ENCODE results near the gene MRPL55. TPM values are rescaled to one million over a fixed set of nuclear protein-coding genes. Genes with fewer than 3 reads are reported as not detected.

The MRPL55 gene
- total RNA-seq, 5 donors from 2014 or later (not counting 1 experiment from before 2014, with no cell fraction given) = 49.7 to 63.5 (median 55.9) TPM

- no peaks in the 10 kb centered on the region for H3K27me3 Mint-ChIP-seq
- no peaks in the 10 kb centered on the region for H3K36me3 Mint-ChIP-seq
- peaks cover 2 to 7% of the 10 kb centered on the region in 2 experiments for H3K27me3 ChIP-seq (replicated peaks in 1 of 2; ENCODE audit: control insufficient read depth in 2 of 2, extremely low read depth in 1 of 2, insufficient read depth in 2 of 2, low read length in 1 of 2)
- H3K9me3 Mint-ChIP-seq = no peaks in the 10 kb centered on the region
- no peak overlapping the region for H3K4me3 ChIP-seq (ENCODE audit: control insufficient read depth in 1 of 2, extremely low read depth in 1 of 2, low read length in 1 of 2)
- CTCF ChIA-PET = no interaction called here
- WGBS (ENCODE audit: insufficient coverage) = 76% methylated on average over 20 of the region's 23 CpGs
- H3K36me3 ChIP-seq (ENCODE audit: control insufficient read depth in 2 of 2, extremely low read depth in 1 of 2, insufficient read depth in 1 of 2, low read length in 1 of 2) = no peaks in the 10 kb centered on the region
- no peak overlapping the region for H3K27ac Mint-ChIP-seq
- no peak for DNase-seq
- no peak for ATAC-seq (replicated peaks in 1 of 4)
- POLR2A ChIA-PET = interaction anchor here (0.5 to 0.6 kb wide), 2 partner anchors 13 to 32 kb away, joined by 3 read pairs; no protein-coding TSS in a partner anchor
- H3K4me1 ChIP-seq (ENCODE audit: control insufficient read depth in 1 of 2, extremely low read depth in 1 of 2, insufficient read depth in 2 of 2, low read length in 2 of 2) = peaks cover 0 to 2% of the 10 kb centered on the region in 2 experiments
- H3K27ac ChIP-seq (ENCODE audit: low read length) = no peak overlapping the region
- peaks cover 2 to 12% (median 11%) of the 10 kb centered on the region in 3 donors for H3K4me1 Mint-ChIP-seq
- no peak overlapping the region for H3K4me3 Mint-ChIP-seq
- no peaks in the 10 kb centered on the region for H3K9me3 ChIP-seq
Measured at GRCh38 chr1:228073061-228073856, 35.8 kb downstream of the MRPL55 start.

- Mint-ChIP-seq H3K9me3 (no peaks in the 10 kb centered on the region), H3K27me3 (no peaks in the 10 kb centered on the region), H3K36me3 (no peaks in the 10 kb centered on the region), H3K4me1 (peaks cover 2 to 11% (median 8%) of the 10 kb centered on the region in 3 donors), H3K27ac (no peak overlapping the region), H3K4me3 (no peak overlapping the region)
- Histone ChIP-seq H3K9me3 (no peaks in the 10 kb centered on the region), H3K27me3 (replicated peaks in 1 of 2; ENCODE audit: control insufficient read depth in 2 of 2, extremely low read depth in 1 of 2, insufficient read depth in 2 of 2, low read length in 1 of 2) (peaks cover 2 to 7% of the 10 kb centered on the region in 2 experiments), H3K4me1 (ENCODE audit: control insufficient read depth in 1 of 2, extremely low read depth in 1 of 2, insufficient read depth in 2 of 2, low read length in 2 of 2) (peaks cover 0 to 2% of the 10 kb centered on the region in 2 experiments), H3K27ac (ENCODE audit: low read length) (no peak overlapping the region), H3K4me3 (ENCODE audit: control insufficient read depth in 1 of 2, extremely low read depth in 1 of 2, low read length in 1 of 2) (no peak overlapping the region), H3K36me3 (ENCODE audit: control insufficient read depth in 2 of 2, extremely low read depth in 1 of 2, insufficient read depth in 1 of 2, low read length in 1 of 2) (no peaks in the 10 kb centered on the region)
- ChIA-PET POLR2A (no interaction called here), CTCF (no interaction called here)
- ATAC-seq (replicated peaks in 1 of 4) (no peak), DNase-seq (no peak)
- 60% methylated on average over 5 of the region's 5 CpGs for WGBS (ENCODE audit: insufficient coverage)
Measured at GRCh38 chr1:228072658-228073043, 36.4 kb downstream of the MRPL55 start.

GRCh38 chr1:228071839-228072657, 37.1 kb downstream of the MRPL55 start:
- peak in 1 of 4 experiments; percentile 49 for ATAC-seq (replicated peaks in 1 of 4)
- POLR2A ChIA-PET = no interaction called here
- H3K4me1 ChIP-seq (ENCODE audit: control insufficient read depth in 1 of 2, extremely low read depth in 1 of 2, insufficient read depth in 2 of 2, low read length in 2 of 2) = peaks cover 0 to 2% of the 10 kb centered on the region in 2 experiments
- 70% methylated on average over 7 of the region's 7 CpGs for WGBS (ENCODE audit: insufficient coverage)
- Mint-ChIP-seq H3K4me1 (peaks cover 0 to 11% (median 5%) of the 10 kb centered on the region in 3 donors), H3K9me3 (no peaks in the 10 kb centered on the region), H3K4me3 (no peak overlapping the region), H3K27ac (no peak overlapping the region), H3K27me3 (peaks cover 3 to 4% of the 10 kb centered on the region in 2 donors), H3K36me3 (no peaks in the 10 kb centered on the region)
- peaks cover 2 to 11% of the 10 kb centered on the region in 2 experiments for H3K27me3 ChIP-seq (replicated peaks in 1 of 2; ENCODE audit: control insufficient read depth in 2 of 2, extremely low read depth in 1 of 2, insufficient read depth in 2 of 2, low read length in 1 of 2)
- no peaks in the 10 kb centered on the region for H3K9me3 ChIP-seq
- CTCF ChIA-PET = no interaction called here
- no peak for DNase-seq
- H3K4me3 ChIP-seq (ENCODE audit: control insufficient read depth in 1 of 2, extremely low read depth in 1 of 2, low read length in 1 of 2) = no peak overlapping the region
- no peak overlapping the region for H3K27ac ChIP-seq (ENCODE audit: low read length)
- H3K36me3 ChIP-seq (ENCODE audit: control insufficient read depth in 2 of 2, extremely low read depth in 1 of 2, insufficient read depth in 1 of 2, low read length in 1 of 2) = no peaks in the 10 kb centered on the region

- H3K36me3 Mint-ChIP-seq = no peaks in the 10 kb centered on the region
- ChIA-PET CTCF (no interaction called here), POLR2A (no interaction called here)
- no peaks in the 10 kb centered on the region for H3K9me3 Mint-ChIP-seq
- H3K4me1 ChIP-seq (ENCODE audit: control insufficient read depth in 1 of 2, extremely low read depth in 1 of 2, insufficient read depth in 2 of 2, low read length in 2 of 2) = peaks cover 0 to 2% of the 10 kb centered on the region in 2 experiments
- ATAC-seq (replicated peaks in 1 of 4) (no peak), DNase-seq (no peak)
- H3K4me1 Mint-ChIP-seq = peaks cover 0 to 11% (median 4%) of the 10 kb centered on the region in 3 donors
- peaks cover 8 to 23% of the 10 kb centered on the region in 2 experiments for H3K27me3 ChIP-seq (replicated peaks in 1 of 2; ENCODE audit: control insufficient read depth in 2 of 2, extremely low read depth in 1 of 2, insufficient read depth in 2 of 2, low read length in 1 of 2)
- WGBS (ENCODE audit: insufficient coverage) = 70% methylated on average over 3 of the region's 3 CpGs
- no peak overlapping the region for H3K4me3 Mint-ChIP-seq
- H3K27ac ChIP-seq (ENCODE audit: low read length) = no peak overlapping the region
- peaks cover 8 to 13% of the 10 kb centered on the region in 2 donors for H3K27me3 Mint-ChIP-seq
- H3K4me3 ChIP-seq (ENCODE audit: control insufficient read depth in 1 of 2, extremely low read depth in 1 of 2, low read length in 1 of 2) = no peak overlapping the region
- H3K36me3 ChIP-seq (ENCODE audit: control insufficient read depth in 2 of 2, extremely low read depth in 1 of 2, insufficient read depth in 1 of 2, low read length in 1 of 2) = no peaks in the 10 kb centered on the region
- H3K27ac Mint-ChIP-seq = no peak overlapping the region
- H3K9me3 ChIP-seq = no peaks in the 10 kb centered on the region
Measured at GRCh38 chr1:228070851-228071250, 38.2 kb downstream of the MRPL55 start.

- DNase-seq (no peak), ATAC-seq (replicated peaks in 1 of 4) (no peak)
- Histone ChIP-seq H3K4me1 (ENCODE audit: control insufficient read depth in 1 of 2, extremely low read depth in 1 of 2, insufficient read depth in 2 of 2, low read length in 2 of 2) (peaks cover 0 to 2% of the 10 kb centered on the region in 2 experiments), H3K27me3 (replicated peaks in 1 of 2; ENCODE audit: control insufficient read depth in 2 of 2, extremely low read depth in 1 of 2, insufficient read depth in 2 of 2, low read length in 1 of 2) (peaks cover 8 to 30% of the 10 kb centered on the region in 2 experiments), H3K9me3 (no peaks in the 10 kb centered on the region), H3K36me3 (ENCODE audit: control insufficient read depth in 2 of 2, extremely low read depth in 1 of 2, insufficient read depth in 1 of 2, low read length in 1 of 2) (no peaks in the 10 kb centered on the region), H3K4me3 (ENCODE audit: control insufficient read depth in 1 of 2, extremely low read depth in 1 of 2, low read length in 1 of 2) (no peak overlapping the region), H3K27ac (ENCODE audit: low read length) (no peak overlapping the region)
- no peak overlapping the region for H3K27ac Mint-ChIP-seq
- H3K4me3 Mint-ChIP-seq = no peak overlapping the region
- no peaks in the 10 kb centered on the region for H3K9me3 Mint-ChIP-seq
- CTCF ChIA-PET = no interaction called here
- peaks cover 12 to 19% of the 10 kb centered on the region in 2 donors for H3K27me3 Mint-ChIP-seq
- POLR2A ChIA-PET = no interaction called here
- H3K36me3 Mint-ChIP-seq = no peaks in the 10 kb centered on the region
- 50% methylated on average over 2 of the region's 2 CpGs for WGBS (ENCODE audit: insufficient coverage)
- peaks cover 0 to 11% (median 4%) of the 10 kb centered on the region in 3 donors for H3K4me1 Mint-ChIP-seq
Measured at GRCh38 chr1:228070173-228070572, 38.9 kb downstream of the MRPL55 start.

- ATAC-seq (replicated peaks in 1 of 4) = no peak
- Mint-ChIP-seq H3K9me3 (no peaks in the 10 kb centered on the region), H3K27me3 (peaks cover 12 to 22% of the 10 kb centered on the region in 2 donors), H3K4me1 (peaks cover 0 to 11% (median 0%) of the 10 kb centered on the region in 3 donors), H3K36me3 (no peaks in the 10 kb centered on the region), H3K27ac (no peak overlapping the region), H3K4me3 (no peak overlapping the region)
- whole genome bisulfite sequencing (ENCODE audit: insufficient coverage) = 74% methylated on average over 7 of the region's 7 CpGs
- H3K36me3 ChIP-seq (ENCODE audit: control insufficient read depth in 2 of 2, extremely low read depth in 1 of 2, insufficient read depth in 1 of 2, low read length in 1 of 2) = no peaks in the 10 kb centered on the region
- H3K4me1 ChIP-seq (ENCODE audit: control insufficient read depth in 1 of 2, extremely low read depth in 1 of 2, insufficient read depth in 2 of 2, low read length in 2 of 2) = peaks cover 0 to 2% of the 10 kb centered on the region in 2 experiments
- no peak overlapping the region for H3K4me3 ChIP-seq (ENCODE audit: control insufficient read depth in 1 of 2, extremely low read depth in 1 of 2, low read length in 1 of 2)
- H3K27me3 ChIP-seq (replicated peaks in 1 of 2; ENCODE audit: control insufficient read depth in 2 of 2, extremely low read depth in 1 of 2, insufficient read depth in 2 of 2, low read length in 1 of 2) = peaks cover 8 to 43% of the 10 kb centered on the region in 2 experiments
- no peak overlapping the region for H3K27ac ChIP-seq (ENCODE audit: low read length)
- no peaks in the 10 kb centered on the region for H3K9me3 ChIP-seq
- no peak for DNase-seq
- CTCF ChIA-PET = no interaction called here
- POLR2A ChIA-PET = no interaction called here
Measured at GRCh38 chr1:228068359-228068758, 40.7 kb downstream of the MRPL55 start.

All from T-cell (primary cell).